Measurements from ENCODE around the gene MYLK.
A peak's percentile ranks its signal among the peaks of the same experiment; 100 is the strongest.

The MYLK gene

GRCh38 chr3:123650101-123650500 lies 234.0 kb downstream of the MYLK start:
- no peak for DNase-seq (ENCODE audit: low read depth in 2 of 2)

GRCh38 chr3:123648696-123649405 lies 235.3 kb downstream of the MYLK start:
- no peak for DNase-seq (ENCODE audit: low read depth in 2 of 2)

GRCh38 chr3:123644358-123644757 lies 239.8 kb downstream of the MYLK start:
- no peak for DNase-seq (ENCODE audit: low read depth in 2 of 2)

GRCh38 chr3:123642957-123643330 lies 241.2 kb downstream of the MYLK start:
- DNase-seq (ENCODE audit: low read depth in 2 of 2) = no peak

- DNase-seq (ENCODE audit: low read depth in 2 of 2) = peak; percentile 65 to 73
Measured at GRCh38 chr3:123642182-123642956, 241.8 kb downstream of the MYLK start.

GRCh38 chr3:123641505-123641904 lies 242.6 kb downstream of the MYLK start:
- DNase-seq (ENCODE audit: low read depth in 2 of 2) = no peak

GRCh38 chr3:123640740-123641462 lies 243.2 kb downstream of the MYLK start:
- DNase-seq (ENCODE audit: low read depth in 2 of 2) = no peak

GRCh38 chr3:123640311-123640710 lies 243.8 kb downstream of the MYLK start:
- no peak for DNase-seq (ENCODE audit: low read depth in 2 of 2)

GRCh38 chr3:123638936-123639689 lies 245.0 kb downstream of the MYLK start:
- no peak for DNase-seq (ENCODE audit: low read depth in 2 of 2)

GRCh38 chr3:123637841-123638240 lies 246.3 kb downstream of the MYLK start:
- DNase-seq (ENCODE audit: low read depth in 2 of 2) = no peak

- DNase-seq (ENCODE audit: low read depth in 2 of 2) = no peak
Measured at GRCh38 chr3:123637131-123637530, 247.0 kb downstream of the MYLK start.

GRCh38 chr3:123636431-123636841 lies 247.7 kb downstream of the MYLK start:
- DNase-seq (ENCODE audit: low read depth in 2 of 2) = no peak

GRCh38 chr3:123635717-123636116 lies 248.4 kb downstream of the MYLK start:
- no peak for DNase-seq (ENCODE audit: low read depth in 2 of 2)

- no peak for DNase-seq (ENCODE audit: low read depth in 2 of 2)
Measured at GRCh38 chr3:123635217-123635616, 248.9 kb downstream of the MYLK start.

GRCh38 chr3:123634149-123635051 lies 249.7 kb downstream of the MYLK start:
- no peak for DNase-seq (ENCODE audit: low read depth in 2 of 2)

GRCh38 chr3:123633530-123633929 lies 250.6 kb downstream of the MYLK start:
- DNase-seq (ENCODE audit: low read depth in 2 of 2) = no peak

- peak in 1 of 2 experiments; percentile 36 for DNase-seq (ENCODE audit: low read depth in 2 of 2)
Measured at GRCh38 chr3:123632161-123632655, 251.9 kb downstream of the MYLK start.

GRCh38 chr3:123629747-123630047 lies 254.4 kb downstream of the MYLK start:
- DNase-seq (ENCODE audit: low read depth in 2 of 2) = no peak

- DNase-seq (ENCODE audit: low read depth in 2 of 2) = no peak
Measured at GRCh38 chr3:123628996-123629746, 255.0 kb downstream of the MYLK start.
